Naive thymus-derived CD8-positive, alpha-beta T cell (primary cell): ENCODE measurements around the gene LRIT2. TPM values are rescaled to one million over a fixed set of nuclear protein-coding genes. Genes with fewer than 3 reads are reported as not detected.

Source experiments
- ATAC-seq, 2 donors: fragments of 150-1000 bp; cut with Tn5 transposase in 1 of 2; sonication (Bioruptor Pico), chemical (Tn5 transposase) in 1 of 2; 1 replicate in 1 of 2; 2 replicates in 1 of 2; pipeline ENCODE4 v1.10.0; 2021; ENCODE audit warnings: mild to moderate bottlenecking in 2 of 2, moderate library complexity in 2 of 2
- POLR2A ChIA-PET: fragments of 350-600 bp; sonication (Branson Sonifier 250); formaldehyde crosslinking; loops from one replicate; lab custom pipeline; 2021; ENCODE audit warnings: antibody characterized with exemption; lab: Charles Lee
- DNase-seq, 10 donors: peaks; one replicate each; pipeline versions ENCODE4 v3.0.0 to v3.0.0-alpha.2; 2020 to 2022
- H3K27ac Mint-ChIP-seq, 10 donors: one replicate each; pipeline ENCODE4 v1.8.0; 2020 to 2022; ENCODE audit warnings: mild to moderate bottlenecking in 10 of 10, mixed read lengths in 10 of 10, moderate library complexity in 4 of 10, inconsistent platforms in 1 of 10
- H3K27me3 Mint-ChIP-seq, 5 donors: one replicate each; pipeline ENCODE4 v1.8.0; 2021 to 2022; ENCODE audit warnings: mixed read lengths in 5 of 5
- H3K36me3 Mint-ChIP-seq, 3 donors: one replicate each; pipeline ENCODE4 v1.8.0; 2020 to 2022; ENCODE audit warnings: mixed read lengths in 3 of 3, mild to moderate bottlenecking in 2 of 3, inconsistent platforms in 1 of 3
- H3K4me1 Mint-ChIP-seq, 4 donors: one replicate each; pipeline ENCODE4 v1.8.0; 2021 to 2022; ENCODE audit warnings: mixed read lengths in 4 of 4
- H3K4me3 Mint-ChIP-seq, 10 donors: one replicate each; pipeline ENCODE4 v1.8.0; 2020 to 2022; ENCODE audit warnings: mild to moderate bottlenecking in 10 of 10, mixed read lengths in 10 of 10, moderate library complexity in 6 of 10, inconsistent platforms in 1 of 10
- H3K9me3 Mint-ChIP-seq, 9 donors: one replicate each; pipeline ENCODE4 v1.8.0; 2020 to 2022; ENCODE audit warnings: mixed read lengths in 9 of 9, mild to moderate bottlenecking in 3 of 9, inconsistent platforms in 1 of 9, moderate library complexity in 1 of 9
- polyA plus RNA-seq, 3 donors: library from polyadenylated mRNA; unstranded; fragments of 300-500 nt; fragmentation: Illumina TruSeq; gene quantifications; one replicate each; pipeline ENCODE4 v1.2.3, GENCODE V29; 2021
- total RNA-seq, 8 experiments: library from RNA in 2 of 8; stranded (reverse) in 2 of 8; gene quantifications; one replicate each; pipeline ENCODE4 v1.2.3 and lab custom pipeline; 2021 to 2026

Gene LRIT2
- total and polyA plus RNA-seq, 5 experiments from 2014 or later: not detected

DNA sequence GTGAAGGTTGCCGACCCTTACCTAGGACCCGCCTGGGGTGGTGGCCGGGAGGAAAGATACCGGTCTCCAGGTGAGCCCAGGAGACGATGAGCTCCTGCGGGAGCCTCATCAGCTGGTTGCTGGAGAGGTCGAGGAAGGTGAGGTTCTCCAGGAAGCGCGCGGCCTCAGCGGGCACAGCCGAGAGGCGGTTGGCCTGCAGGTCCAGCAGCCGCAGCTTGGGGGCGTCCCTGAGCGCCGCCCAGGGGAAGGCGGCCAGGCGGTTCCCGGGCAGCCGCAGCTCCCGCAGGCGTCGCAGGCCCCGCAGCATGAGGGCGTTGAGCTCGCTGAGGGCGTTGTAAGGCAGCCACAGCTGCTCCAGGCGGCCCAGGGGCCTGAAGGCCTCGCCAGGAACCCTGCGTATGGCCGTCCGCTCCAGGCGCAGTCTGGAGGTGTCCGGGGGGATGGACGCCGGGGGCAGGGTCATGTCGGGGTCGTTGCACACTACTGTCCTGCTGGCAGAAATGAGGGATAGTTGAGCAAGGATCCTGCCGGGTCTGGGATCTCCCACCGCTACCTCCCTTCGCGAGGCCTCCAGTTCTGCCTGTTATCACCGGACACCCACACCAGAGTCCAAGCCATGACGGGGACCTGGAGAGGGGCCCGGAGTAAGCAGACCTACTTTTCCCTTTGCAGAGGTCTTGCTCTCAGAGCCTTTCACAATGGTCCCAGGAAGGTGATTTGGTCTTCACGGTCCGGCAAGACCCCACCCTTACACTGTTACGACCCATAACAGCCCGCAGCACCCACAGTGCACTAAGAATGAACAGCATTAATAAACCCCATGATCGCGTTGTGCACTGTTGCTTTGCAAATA, 12.1 kb upstream of the LRIT2 start:
- Mint-ChIP-seq H3K36me3 (no peaks in the 10 kb centered on the region), H3K4me3 (no peak overlapping the region), H3K27ac (no peak overlapping the region), H3K4me1 (no peaks in the 10 kb centered on the region), H3K27me3 (peaks cover 8 to 23% (median 14%) of the 10 kb centered on the region in 5 donors), H3K9me3 (no peaks in the 10 kb centered on the region)
- ATAC-seq: no peak
- DNase-seq: no peak
- POLR2A ChIA-PET: no interaction called here

DNA sequence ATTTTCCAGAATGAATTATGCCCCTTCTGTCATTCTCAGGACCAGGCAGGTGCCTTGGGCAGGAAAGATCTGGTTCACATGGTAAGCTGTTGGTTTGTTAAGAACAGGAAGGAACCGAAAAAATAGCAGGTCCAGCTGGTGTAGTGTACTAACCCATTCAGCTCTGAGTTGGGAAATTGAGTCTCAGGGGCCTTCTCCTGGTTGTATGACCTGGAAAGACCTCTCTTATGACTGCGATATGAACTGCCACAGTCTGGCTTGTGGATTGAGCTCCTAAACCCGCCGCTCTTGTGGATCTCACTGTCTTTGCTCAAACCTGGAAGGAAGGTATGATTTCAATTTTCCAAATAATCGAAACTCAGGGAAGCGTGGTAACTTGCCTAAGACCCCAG, 11.5 kb upstream of the LRIT2 start:
- no peak for DNase-seq
- H3K4me3 Mint-ChIP-seq: no peak overlapping the region
- H3K27me3 Mint-ChIP-seq: peaks cover 8 to 29% (median 14%) of the 10 kb centered on the region in 5 donors
- no peak overlapping the region for H3K27ac Mint-ChIP-seq
- no peaks in the 10 kb centered on the region for H3K36me3 Mint-ChIP-seq
- POLR2A ChIA-PET: no interaction called here
- no peaks in the 10 kb centered on the region for H3K4me1 Mint-ChIP-seq
- H3K9me3 Mint-ChIP-seq: no peaks in the 10 kb centered on the region
- no peak for ATAC-seq

DNA sequence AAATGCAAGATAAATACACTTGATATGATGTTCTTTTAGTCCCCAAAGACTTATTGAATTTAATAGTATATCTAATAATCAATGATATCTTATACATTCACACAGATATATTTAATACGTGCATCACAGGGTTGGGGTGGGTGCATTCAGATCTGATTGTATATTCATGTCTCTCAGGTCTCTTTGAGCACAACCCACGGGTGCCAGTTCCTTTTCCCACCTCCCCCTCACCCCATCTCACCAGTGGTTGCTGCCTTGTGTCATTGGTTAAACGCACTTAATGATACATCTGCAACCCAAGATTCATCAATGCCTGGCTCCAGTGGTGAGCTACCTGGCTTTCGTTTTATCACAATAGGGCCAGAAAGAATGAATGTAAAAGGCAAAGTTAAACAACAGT, 9.8 kb upstream of the LRIT2 start:
- no peaks in the 10 kb centered on the region for H3K4me1 Mint-ChIP-seq
- peaks cover 8 to 47% (median 20%) of the 10 kb centered on the region in 5 donors for H3K27me3 Mint-ChIP-seq
- H3K36me3 Mint-ChIP-seq: no peaks in the 10 kb centered on the region
- H3K4me3 Mint-ChIP-seq: no peak overlapping the region
- no peaks in the 10 kb centered on the region for H3K9me3 Mint-ChIP-seq
- H3K27ac Mint-ChIP-seq: no peak overlapping the region
- DNase-seq (no peak), ATAC-seq (no peak)
- POLR2A ChIA-PET: no interaction called here

DNA sequence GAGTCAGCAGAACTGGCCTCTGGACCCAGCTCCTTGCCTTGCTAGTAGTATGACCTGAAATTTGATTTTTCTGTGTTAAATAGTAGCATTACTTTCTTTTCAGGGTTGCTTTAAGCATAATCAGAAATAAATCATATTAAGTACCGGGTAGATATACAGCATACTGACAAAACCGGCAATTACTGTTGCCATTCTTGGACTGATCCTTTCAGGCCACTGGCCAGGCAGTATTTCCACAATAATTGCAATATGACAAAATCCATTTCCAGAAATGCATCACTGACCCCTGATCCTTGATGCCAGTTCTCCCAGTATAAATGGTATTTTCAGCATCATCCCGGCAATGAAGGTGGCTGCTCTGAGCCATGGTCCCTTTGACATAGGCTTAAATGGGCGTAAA, 9.1 kb upstream of the LRIT2 start:
- no peak overlapping the region for H3K4me3 Mint-ChIP-seq
- DNase-seq (no peak), ATAC-seq (no peak)
- H3K4me1 Mint-ChIP-seq: no peaks in the 10 kb centered on the region
- POLR2A ChIA-PET: no interaction called here
- no peaks in the 10 kb centered on the region for H3K9me3 Mint-ChIP-seq
- H3K36me3 Mint-ChIP-seq: no peaks in the 10 kb centered on the region
- no peak overlapping the region for H3K27ac Mint-ChIP-seq
- peaks cover 8 to 53% (median 21%) of the 10 kb centered on the region in 5 donors for H3K27me3 Mint-ChIP-seq

DNA sequence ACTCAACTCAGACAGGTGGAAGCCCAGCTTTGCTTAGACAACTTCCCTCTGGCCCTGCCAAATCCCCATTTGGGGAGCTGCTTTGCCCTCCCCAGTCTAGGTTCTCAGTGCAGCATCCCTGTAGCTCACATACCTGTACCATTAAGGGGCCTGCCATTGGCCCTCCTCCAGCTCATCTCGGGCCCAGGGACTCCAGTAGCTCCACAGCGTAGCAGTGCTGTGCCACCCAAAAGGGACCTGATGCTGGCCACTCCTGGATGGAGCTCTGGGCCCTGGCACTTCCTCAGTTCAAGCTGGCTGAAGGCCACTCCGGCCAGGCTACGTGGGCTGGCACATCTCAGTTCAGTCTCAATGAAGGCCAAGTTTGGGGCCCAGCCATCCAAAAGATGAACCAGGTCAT, 8.6 kb upstream of the LRIT2 start:
- Mint-ChIP-seq H3K27ac (no peak overlapping the region), H3K9me3 (no peaks in the 10 kb centered on the region), H3K4me3 (no peak overlapping the region), H3K36me3 (no peaks in the 10 kb centered on the region), H3K27me3 (peaks cover 4 to 58% (median 23%) of the 10 kb centered on the region in 5 donors), H3K4me1 (no peaks in the 10 kb centered on the region)
- DNase-seq (no peak), ATAC-seq (no peak)
- POLR2A ChIA-PET: no interaction called here

DNA sequence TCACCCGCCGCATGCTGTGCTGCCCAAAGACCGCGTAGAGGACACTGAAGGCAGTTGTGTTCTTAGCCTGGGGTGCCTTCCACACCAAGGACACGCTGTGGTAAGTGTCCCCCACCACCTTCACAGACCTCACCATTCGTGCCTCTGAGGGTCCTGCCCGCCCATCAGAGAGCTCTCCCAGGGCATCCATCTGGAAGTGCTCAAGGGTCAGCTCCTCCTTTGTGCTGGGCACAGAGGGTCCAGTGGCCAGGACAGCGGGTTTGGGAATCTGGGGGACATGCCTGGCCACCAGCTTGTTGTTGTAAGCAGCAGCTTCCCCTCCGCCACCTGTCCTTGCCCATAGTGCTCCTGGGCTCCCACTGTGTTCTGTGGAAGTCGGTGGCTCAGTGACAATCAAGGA, 7.0 kb upstream of the LRIT2 start:
- POLR2A ChIA-PET: interaction anchor here (0.6 kb wide), 1 partner anchor 27 kb away, joined by 4 read pairs; no protein-coding TSS in a partner anchor
- Mint-ChIP-seq H3K9me3 (no peaks in the 10 kb centered on the region), H3K4me3 (no peak overlapping the region), H3K36me3 (no peaks in the 10 kb centered on the region), H3K27me3 (peaks cover 4 to 68% (median 26%) of the 10 kb centered on the region in 5 donors), H3K4me1 (no peaks in the 10 kb centered on the region), H3K27ac (no peak overlapping the region)
- no peak for ATAC-seq
- no peak for DNase-seq

DNA sequence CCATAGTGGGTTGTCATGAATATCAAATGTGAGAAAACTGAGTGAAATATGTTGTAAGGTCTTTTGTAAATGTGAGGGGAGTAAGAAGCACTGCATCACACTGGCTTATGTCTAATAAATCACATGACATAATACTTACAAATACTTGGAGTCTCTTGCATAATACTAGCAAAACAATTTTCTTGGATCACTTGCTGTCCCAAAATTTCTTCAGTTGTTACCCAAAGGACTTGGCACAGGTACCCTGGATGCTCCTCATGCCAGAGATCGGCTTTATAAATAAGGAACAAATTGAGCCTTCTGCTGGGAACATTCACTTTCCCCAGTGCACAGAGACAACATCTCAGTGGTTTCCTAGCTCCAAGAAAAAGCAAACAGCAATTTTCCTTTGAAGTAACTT, 5.0 kb upstream of the LRIT2 start:
- peaks cover 7 to 70% (median 22%) of the 10 kb centered on the region in 5 donors for H3K27me3 Mint-ChIP-seq
- no peaks in the 10 kb centered on the region for H3K4me1 Mint-ChIP-seq
- H3K9me3 Mint-ChIP-seq: no peaks in the 10 kb centered on the region
- H3K27ac Mint-ChIP-seq: no peak overlapping the region
- H3K4me3 Mint-ChIP-seq: no peak overlapping the region
- no peaks in the 10 kb centered on the region for H3K36me3 Mint-ChIP-seq
- ATAC-seq: no peak
- POLR2A ChIA-PET: no interaction called here
- DNase-seq: no peak

DNA sequence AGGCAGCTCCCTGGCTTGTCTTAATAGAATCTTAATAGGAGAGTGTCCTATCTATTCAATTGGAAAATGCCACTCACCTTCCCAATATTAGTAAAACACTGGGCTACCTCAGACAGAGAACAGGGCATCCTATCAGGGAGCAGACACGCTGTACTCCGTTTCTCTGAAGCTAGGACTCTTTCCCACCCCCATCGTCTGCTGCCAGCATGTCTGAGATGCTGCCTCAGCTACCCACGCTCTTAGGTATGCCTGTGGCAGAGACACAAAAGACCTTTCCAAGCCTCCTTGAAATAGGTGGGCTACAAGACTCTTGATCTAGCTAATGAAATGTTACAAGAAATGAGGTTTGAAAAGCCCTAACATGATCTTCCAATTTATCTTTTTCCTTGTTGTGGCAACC, 2.5 kb upstream of the LRIT2 start:
- POLR2A ChIA-PET: no interaction called here
- H3K27me3 Mint-ChIP-seq: peaks cover 11 to 85% (median 24%) of the 10 kb centered on the region in 5 donors
- no peaks in the 10 kb centered on the region for H3K9me3 Mint-ChIP-seq
- DNase-seq (no peak), ATAC-seq (no peak)
- no peaks in the 10 kb centered on the region for H3K36me3 Mint-ChIP-seq
- H3K4me3 Mint-ChIP-seq: no peak overlapping the region
- no peak overlapping the region for H3K27ac Mint-ChIP-seq
- H3K4me1 Mint-ChIP-seq: no peaks in the 10 kb centered on the region

DNA sequence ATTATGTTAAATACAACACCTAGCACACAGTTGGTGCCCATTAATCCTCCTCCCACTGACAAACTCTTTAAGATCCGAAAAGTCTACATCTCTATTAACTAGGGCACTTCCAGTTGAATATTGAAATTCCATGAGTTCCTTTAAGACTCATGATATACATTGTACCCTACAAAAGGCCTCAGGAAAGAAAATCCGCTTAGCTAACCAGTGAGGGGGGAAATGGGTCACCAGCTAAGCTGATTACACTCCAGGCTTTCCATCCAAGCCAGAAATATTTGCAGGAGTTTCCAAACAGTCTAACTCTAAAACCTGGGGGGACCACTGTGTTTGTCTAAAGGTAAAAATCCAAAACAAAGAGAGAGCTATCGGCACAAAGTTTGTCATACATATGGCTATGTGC, 1.3 kb upstream of the LRIT2 start:
- H3K4me1 Mint-ChIP-seq: no peaks in the 10 kb centered on the region
- no peak overlapping the region for H3K4me3 Mint-ChIP-seq
- ATAC-seq (no peak), DNase-seq (no peak)
- POLR2A ChIA-PET: no interaction called here
- H3K27me3 Mint-ChIP-seq: peaks cover 11 to 85% (median 30%) of the 10 kb centered on the region in 5 donors
- H3K36me3 Mint-ChIP-seq: no peaks in the 10 kb centered on the region
- H3K9me3 Mint-ChIP-seq: no peaks in the 10 kb centered on the region
- no peak overlapping the region for H3K27ac Mint-ChIP-seq

DNA sequence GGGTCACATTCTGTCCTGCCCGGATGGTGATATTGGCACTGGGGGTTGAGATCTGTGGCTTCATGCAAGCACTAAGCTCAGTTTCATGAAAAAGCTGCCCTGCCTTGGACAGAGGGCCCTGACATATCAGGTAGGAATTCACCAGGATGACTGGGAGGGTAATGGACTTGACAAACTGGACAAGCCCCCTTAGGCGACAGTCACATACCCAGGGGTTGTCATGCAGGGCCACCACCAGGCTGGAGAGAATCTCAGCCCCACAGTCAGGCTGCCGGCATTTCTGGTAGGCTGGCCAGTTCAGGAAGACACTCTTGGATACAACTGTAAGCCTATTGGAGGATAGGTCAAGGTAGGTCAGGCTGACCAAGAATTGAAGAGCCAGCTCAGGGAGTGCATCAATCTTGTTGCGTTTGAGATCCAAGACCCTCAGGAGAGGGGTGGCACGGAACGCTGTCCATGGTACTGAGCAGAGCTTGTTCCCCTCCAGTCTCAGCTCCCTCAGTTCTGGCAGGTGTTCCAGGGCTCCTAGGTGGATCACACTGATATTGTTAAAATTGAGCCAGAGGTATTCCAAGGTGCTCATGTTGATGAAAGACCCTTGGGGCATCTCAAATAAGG, 824 bp downstream of the LRIT2 start:
- ATAC-seq (no peak), DNase-seq (no peak)
- Mint-ChIP-seq H3K4me3 (no peak overlapping the region), H3K9me3 (peaks cover 0 to 4% (median 0%) of the 10 kb centered on the region in 9 donors), H3K27me3 (peaks cover 13 to 66% (median 34%) of the 10 kb centered on the region in 5 donors), H3K4me1 (no peaks in the 10 kb centered on the region), H3K27ac (no peak overlapping the region), H3K36me3 (peaks cover 0 to 3% (median 0%) of the 10 kb centered on the region in 3 donors)
- POLR2A ChIA-PET: no interaction called here

DNA sequence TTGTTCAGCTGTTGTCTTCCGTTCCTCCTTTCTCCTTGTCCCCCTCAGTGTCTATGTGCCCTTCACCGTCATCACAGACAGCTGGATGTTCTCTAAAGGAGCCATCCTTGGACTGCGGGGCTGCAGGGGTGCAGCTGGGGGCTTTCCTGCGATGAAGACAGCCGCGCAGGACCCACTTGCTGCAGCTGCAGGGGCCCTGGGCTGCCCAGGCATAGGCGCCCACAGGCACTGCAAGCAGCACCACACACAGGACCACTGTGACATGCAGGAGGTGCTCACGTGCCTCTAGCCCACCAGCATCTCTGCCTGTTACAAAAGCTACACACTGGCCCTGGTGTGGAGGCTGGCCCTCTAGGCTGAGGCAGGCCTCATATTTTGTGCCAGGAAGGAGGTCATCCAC, 3.4 kb downstream of the LRIT2 start:
- peaks cover 11 to 40% (median 23%) of the 10 kb centered on the region in 5 donors for H3K27me3 Mint-ChIP-seq
- H3K36me3 Mint-ChIP-seq: peaks cover 0 to 7% (median 0%) of the 10 kb centered on the region in 3 donors
- ATAC-seq (no peak), DNase-seq (no peak)
- no peak overlapping the region for H3K4me3 Mint-ChIP-seq
- peaks cover 0 to 11% (median 2%) of the 10 kb centered on the region in 9 donors for H3K9me3 Mint-ChIP-seq
- POLR2A ChIA-PET: no interaction called here
- peak overlapping the region in 1 of 10 donors; percentile 22 for H3K27ac Mint-ChIP-seq
- no peaks in the 10 kb centered on the region for H3K4me1 Mint-ChIP-seq

DNA sequence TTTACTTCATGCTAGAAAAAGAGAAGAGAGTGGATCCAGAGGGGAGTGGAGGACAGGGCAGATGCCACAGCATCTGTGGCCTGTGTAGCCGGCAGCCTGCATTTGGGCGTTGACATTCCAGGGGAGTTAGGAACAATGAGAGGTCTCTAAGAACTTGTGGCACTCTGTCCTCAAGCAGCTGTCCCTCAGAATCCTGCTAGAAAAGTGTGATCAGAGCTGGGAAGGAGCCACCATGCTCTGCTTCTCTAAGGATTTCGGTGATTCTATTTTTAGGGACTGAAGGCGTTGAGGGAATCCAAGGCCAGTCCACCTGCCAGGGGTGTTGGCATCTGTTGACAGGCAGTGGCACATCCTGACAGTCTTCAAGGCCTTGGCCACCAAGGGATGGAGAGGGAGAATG, 7.6 kb downstream of the LRIT2 start:
- H3K4me1 Mint-ChIP-seq: peaks cover 0 to 2% (median under 1%) of the 10 kb centered on the region in 4 donors
- peaks cover 0 to 11% (median 2%) of the 10 kb centered on the region in 9 donors for H3K9me3 Mint-ChIP-seq
- POLR2A ChIA-PET: no interaction called here
- peaks cover 3 to 21% (median 13%) of the 10 kb centered on the region in 5 donors for H3K27me3 Mint-ChIP-seq
- ATAC-seq (no peak), DNase-seq (no peak)
- no peak overlapping the region for H3K27ac Mint-ChIP-seq
- H3K36me3 Mint-ChIP-seq: peaks cover 0 to 7% (median 0%) of the 10 kb centered on the region in 3 donors
- H3K4me3 Mint-ChIP-seq: no peak overlapping the region

DNA sequence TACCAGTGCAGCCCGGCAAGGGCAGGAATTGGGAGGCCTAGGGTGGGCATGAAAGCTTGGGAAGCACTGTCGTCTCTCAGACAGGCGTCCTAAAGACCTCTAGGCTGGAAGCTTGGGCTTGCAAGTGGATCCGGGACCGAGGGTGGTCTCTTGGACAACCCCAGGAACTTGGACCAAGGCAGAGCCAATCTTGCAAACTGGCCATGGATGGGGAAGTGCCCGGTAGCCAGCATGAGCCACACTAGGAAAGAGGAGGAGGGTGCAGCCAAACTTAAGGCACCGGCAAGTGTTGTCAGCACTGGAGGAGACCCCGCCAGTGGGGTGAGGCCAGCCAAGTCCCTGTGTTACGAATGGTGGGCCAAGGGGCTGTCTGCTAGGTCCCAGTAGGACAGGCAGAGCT, 8.5 kb downstream of the LRIT2 start:
- H3K4me1 Mint-ChIP-seq: peaks cover 0 to 2% (median under 1%) of the 10 kb centered on the region in 4 donors
- POLR2A ChIA-PET: no interaction called here
- H3K9me3 Mint-ChIP-seq: peaks cover 0 to 11% (median 2%) of the 10 kb centered on the region in 9 donors
- no peak overlapping the region for H3K4me3 Mint-ChIP-seq
- ATAC-seq (no peak), DNase-seq (no peak)
- H3K36me3 Mint-ChIP-seq: peaks cover 0 to 7% (median 0%) of the 10 kb centered on the region in 3 donors
- H3K27me3 Mint-ChIP-seq: peaks cover 3 to 15% (median 5%) of the 10 kb centered on the region in 5 donors
- H3K27ac Mint-ChIP-seq: no peak overlapping the region
